T-helper 2 cell (primary cell): ENCODE data around the gene BCL2.
A peak's percentile ranks its signal among the peaks of the same experiment; 100 is the strongest.

Source experiments
- DNase-seq, 5 experiments: peaks; one replicate each; pipeline versions ENCODE4 v3.0.0 to v3.0.0-alpha.2; 2012 to 2022

BCL2 gene

GRCh38 chr18:63284827-63285733 lies 34.5 kb downstream of the BCL2 start:
- no peak for DNase-seq

DNA sequence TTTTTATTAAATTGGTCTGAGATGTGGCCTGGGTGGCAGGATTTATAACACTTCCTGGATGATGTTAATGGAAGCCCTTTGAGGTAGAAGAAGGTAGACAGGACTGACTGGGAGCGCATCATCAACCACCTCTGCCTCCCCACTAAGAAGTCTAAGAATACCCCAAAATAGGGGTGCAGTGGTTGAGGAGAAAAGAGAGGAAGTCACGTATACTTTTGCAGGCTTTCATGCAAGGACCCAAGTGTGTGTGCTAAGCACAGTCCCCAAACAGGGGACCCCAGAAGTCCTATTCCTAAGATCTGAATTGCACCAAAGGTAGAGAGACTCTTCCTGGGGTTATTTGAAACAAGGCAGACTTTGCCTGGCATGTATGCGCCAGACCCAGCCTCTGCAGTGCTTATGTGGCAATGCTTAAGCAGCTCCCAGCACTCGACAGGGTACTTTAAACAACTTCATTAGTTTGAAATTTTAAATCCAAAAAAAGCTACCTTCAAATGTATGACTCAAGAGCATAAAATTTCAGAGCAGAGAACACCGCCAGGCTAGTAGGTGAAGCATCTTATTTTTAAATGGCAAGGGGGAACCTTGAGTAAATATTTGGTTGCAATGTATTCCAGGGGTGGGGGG lies 35.3 kb downstream of the BCL2 start:
- DNase-seq: no peak

- no peak for DNase-seq
Measured at GRCh38 chr18:63283305-63284094, 36.1 kb downstream of the BCL2 start.

DNA sequence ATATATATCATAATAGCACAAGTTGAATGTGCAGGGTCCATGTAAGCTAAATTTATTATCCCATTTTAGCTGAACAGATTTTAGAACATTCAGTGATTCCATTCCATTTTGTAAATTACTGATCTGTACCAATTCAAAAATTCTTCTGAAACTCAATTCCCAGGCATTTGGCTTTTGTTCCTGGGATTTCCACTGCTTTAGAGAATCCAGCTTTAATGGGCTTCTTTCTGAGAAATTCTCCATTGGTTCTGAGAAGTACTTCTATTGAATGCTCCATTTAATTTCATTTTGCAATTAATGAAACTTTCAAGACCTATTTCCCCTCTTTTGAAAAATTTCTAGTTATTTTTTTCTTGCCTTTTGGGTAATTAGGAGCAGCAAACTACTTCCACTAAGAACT lies 36.8 kb downstream of the BCL2 start:
- DNase-seq: no peak

DNA sequence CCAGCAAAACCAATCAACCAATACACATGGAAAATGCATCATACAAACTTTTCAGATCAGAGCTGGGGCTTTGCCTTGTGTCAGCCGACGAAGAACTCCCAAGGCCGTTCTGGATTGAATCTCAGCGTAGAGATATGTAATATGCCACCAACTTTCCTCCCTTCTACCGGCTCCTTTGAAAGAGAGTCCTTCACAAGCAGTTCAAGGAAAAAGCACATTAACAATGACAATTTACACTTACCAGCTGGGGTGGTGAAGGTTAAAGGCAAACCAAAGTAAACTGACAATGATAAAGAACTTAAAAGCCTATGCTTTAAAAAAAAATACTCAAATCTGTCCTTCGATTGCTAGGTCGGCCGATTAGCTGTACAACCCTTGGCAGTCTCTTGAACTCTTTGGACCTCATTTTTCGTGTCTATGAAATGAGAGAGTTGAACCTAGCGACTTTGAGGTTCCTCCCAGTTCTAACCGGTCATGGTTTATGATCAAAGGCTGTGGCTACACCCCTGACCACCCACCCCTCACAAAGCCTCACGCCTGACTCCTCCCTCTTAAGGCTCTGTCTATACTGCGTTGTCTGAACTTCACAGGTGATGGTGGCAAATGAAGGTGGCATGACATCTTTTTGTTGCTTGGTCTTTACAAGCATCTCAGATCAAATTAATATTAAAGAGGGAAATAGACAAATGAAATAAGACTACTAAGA lies 46.2 kb downstream of the BCL2 start:
- DNase-seq: no peak

DNA sequence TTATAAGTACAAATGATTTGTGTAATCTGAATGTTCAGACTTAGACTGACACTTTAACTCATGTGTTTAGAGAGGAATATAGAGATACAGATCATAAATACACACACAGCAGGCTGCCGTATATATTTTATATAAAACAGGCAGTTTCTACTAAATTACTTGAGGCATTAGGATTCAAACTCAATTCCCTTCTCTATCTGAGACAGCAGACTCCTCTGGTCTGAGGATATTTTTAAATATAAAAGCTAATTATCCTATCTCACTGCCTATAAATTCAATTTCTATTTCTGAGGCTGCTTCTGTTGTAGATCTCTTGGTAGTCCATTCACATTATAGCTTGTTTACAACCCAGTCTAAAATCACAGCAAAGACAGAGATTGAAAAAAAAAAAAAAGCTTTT lies 46.9 kb downstream of the BCL2 start:
- DNase-seq: no peak

GRCh38 chr18:63271881-63272299 lies 47.7 kb downstream of the BCL2 start:
- DNase-seq: no peak

- DNase-seq: no peak
Measured at GRCh38 chr18:63271148-63271547, 48.4 kb downstream of the BCL2 start.

DNA sequence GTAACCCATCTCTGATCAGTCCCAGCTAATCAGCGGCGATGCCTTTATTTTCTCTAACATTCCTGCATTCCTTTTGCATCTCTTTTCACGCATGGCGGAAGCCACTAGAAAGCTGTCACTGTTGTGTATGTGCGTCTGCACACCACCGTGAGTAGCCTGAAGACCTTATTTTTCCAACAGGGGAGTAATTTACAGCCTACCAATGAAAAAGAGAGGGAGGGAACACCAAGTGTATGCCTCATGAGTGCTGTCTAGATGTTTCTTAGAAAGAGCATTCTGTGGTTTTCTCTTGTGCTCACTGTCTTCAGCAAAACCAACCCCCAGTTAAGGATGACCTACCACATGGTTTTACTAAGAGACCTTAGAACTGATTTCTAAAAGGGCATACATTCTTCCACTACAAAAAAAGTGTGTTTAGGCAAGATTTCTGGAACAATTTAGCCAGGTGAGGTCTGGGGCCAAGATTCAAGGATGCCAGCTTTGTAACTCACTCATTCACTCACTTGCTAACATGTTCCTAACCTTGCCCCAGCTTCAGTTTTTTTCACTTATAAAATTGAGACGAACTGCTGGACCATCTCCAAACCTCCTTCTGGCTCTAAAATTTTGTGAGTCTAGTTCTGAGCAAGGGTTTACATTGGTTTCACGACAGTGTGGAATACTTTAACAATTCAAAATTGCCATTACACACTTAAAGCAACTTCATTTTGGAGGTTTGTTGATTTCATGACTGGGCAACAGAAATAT lies 51.4 kb downstream of the BCL2 start:
- peak in 1 of 5 experiments; percentile 73 for DNase-seq

DNA sequence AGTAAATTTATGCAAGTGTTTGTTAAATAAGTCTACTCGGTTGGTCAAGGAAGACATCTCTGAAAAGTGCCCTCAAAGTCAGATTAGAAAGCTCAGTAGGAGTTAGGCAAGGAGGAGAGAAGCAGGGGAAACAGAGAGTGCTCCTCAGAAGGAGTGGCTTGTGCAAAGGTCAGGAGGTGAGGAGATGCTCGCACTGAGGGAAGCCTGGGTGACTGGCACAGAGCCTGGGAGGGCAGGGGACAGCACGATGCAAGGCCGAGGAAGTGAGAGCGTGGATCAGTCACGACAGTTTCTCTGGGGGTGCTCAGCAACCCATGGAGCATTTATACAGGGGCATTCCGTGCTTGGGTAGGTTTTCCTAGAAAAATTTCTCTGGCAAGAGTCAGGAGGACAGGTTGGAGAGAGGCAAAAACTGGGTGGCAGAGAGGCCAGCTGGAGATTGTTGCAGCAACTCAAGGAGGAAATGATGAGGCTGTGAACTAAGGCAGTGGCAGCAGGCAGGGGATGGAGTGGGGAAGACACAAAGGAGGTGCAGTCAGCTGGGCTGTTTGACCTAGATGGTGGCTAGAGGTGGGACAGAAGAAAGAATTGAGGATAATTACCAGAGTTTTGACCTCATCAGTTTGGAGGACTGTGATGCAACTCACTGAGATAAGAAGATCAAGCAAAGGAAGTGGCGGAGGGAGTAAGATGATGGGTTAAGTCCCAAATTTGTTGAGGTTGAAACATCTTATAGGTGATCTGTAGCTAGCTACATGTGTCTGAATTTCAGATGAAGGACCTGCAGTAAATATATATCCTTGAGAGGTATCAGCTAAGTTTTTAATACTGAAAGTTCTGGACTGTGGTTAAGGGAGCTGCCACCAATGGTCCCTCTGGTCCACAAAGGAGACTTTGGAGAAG lies 52.4 kb downstream of the BCL2 start:
- peak in 1 of 5 experiments; percentile 37 for DNase-seq

DNA sequence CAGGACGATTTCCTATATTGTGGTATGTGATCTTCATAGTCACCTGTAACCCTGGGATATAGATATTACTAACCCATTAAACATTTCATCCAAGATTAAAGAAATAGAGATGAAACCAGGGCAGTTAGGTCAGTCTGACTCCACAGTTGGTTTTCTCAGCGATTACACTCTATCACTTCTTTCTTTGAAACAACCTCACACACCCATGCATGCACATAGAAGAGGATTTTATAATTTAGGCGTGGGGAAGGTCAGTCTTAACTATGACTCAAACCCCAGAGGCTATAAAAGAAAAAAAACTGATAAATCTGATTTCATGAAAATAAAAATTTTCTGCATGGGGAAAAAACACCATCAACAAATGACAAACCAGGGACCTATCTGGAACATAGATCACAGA lies 54.2 kb downstream of the BCL2 start:
- DNase-seq: no peak

GRCh38 chr18:63264871-63265270 lies 54.7 kb downstream of the BCL2 start:
- DNase-seq: no peak

DNA sequence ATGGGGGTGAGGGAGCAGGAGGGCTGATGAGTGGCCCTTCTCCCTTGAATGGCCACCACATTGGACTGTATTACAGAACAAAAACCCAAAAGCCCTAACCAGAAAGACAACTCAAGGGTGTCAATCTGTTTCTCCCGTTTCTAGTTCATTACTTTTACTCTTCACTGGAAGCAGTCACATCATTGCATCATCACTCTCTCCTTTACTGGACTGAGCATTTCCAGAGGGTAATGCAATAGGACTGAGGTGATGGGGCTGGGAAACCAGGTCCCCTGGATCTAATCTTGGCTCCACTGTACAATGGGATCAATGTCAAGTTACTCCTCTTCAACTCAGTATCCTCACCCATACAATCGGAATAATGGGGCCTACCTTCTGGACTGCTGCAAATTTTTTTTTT lies 56.1 kb downstream of the BCL2 start:
- no peak for DNase-seq

- no peak for DNase-seq
Measured at GRCh38 chr18:63262369-63263335, 56.9 kb downstream of the BCL2 start.

GRCh38 chr18:63261029-63261428 lies 58.5 kb downstream of the BCL2 start:
- no peak for DNase-seq

- DNase-seq: no peak
Measured at GRCh38 chr18:63260380-63260754, 59.2 kb downstream of the BCL2 start.

DNA sequence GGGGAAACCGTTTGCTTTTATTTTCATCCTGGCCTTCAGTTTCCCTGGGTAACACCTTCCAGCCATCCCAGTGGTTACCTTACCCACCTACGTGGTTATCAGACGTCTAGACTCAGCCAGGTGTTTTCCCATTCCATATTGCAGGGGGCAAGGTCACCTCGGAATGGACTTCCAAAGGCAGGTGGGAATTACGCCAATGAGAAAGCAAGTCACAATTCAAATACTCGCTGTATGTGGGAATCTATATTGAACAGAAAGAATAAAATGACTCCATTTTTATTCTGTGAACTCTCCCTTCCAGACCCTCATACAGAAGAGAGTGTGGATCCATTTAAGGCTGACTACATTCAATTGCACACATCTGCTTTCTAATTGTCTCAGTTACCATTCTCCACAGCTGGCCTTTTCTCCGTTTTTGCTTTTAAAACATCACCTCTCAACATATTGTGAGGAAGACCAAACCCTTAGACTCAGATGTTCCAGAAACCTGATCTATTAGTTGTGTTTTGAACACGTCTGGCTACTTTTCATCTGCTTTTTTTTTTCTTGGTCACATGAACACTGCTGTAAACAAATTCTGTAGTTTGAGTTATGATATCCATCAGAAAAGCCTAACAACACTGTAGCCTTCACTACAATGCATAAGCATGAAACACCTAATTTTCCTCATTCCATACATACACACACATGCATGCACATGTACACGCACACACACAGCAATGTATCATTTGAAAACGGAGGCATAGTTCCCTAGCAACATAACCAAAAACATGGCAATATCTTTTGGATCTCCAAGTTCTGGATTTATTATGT lies 59.8 kb downstream of the BCL2 start:
- DNase-seq: no peak

DNA sequence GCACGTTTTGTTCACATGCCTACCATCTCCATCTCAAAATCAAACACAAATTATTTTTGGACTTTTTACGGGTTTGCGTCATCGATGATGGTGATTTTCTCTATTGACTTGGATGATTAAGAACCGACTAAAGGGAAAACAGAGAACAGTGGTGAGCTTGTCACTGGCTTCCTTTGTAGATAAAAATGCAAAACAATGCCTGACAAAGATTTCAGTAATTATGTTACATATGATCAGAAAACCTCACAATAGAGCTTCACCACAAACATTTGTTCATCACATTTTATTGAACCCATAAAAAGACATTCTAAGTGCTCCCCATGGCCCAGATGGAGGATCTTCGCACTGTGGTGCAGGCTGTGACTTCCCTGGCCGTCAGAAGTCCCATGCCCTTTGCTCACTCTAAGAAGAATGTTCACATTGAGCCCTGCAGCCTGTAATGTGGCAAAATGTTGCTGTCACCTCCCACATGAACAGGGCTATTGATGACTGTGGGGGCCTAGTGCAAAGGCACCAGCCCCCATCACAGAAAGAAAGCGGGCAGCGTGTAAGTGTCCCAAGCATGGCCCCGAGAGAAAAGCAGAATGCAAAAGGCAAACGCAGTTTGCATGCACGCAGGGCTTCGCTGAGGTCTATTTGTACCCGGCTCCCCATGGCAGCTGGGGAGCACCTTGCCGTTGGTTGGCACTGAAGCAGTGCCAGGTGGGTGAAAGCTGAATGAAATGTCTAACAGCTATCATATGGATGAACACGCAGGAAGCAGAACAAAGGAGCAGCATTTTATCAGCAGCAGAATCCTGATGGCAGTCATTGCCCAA lies 60.6 kb downstream of the BCL2 start:
- DNase-seq: no peak
